Fibroblast of pulmonary artery (primary cell): ENCODE results near the gene MAGT1.

Experiments
- DNase-seq: peaks from one replicate; pipeline ENCODE4 v3.0.0-alpha.2; 2010; ENCODE audit warnings: low read depth
- H3K4me3 ChIP-seq: replicated peaks from 2 replicates; pipeline ENCODE4 v1.5.1; 2011; ENCODE audit warnings: low read depth, mild to moderate bottlenecking, control low read depth, low read length, moderate library complexity
- CTCF ChIP-seq: IDR thresholded peaks from 2 replicates; pipeline ENCODE4 v1.5.1; 2011; ENCODE audit warnings: mild to moderate bottlenecking, control low read depth, low read length, inconsistent platforms; ENCODE audit errors: missing control alignments

The MAGT1 gene

DNA sequence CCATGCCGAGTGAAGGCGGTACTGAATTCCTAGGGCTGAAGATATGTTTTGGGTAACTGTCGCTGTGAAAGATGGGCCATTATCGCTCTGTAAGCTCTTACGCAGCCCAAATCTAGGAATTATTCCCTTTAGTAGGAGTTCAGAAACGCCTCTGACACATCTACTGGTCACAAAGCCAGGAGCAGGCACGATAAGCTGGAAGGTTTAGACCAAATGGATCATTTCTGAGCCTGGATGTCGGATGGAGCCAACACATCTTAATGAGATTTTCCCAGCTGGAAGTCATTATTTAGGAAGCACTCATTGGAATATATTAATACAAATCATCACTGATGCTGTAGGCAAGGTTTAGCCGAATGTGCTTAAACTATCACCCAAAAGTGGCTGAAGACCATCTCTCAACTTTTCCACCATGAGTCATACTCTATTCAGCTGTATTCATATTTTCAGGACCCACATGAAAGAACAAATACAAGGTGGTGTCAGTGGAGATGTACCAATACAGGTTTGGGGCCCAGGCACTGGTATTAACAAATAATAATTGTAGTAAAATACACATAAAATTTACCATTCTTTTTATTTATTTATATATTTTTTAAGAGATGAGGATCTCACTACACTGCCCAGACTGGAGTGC is 75.0 kb downstream of the MAGT1 start:
- no peak for DNase-seq

GRCh38 chrX:77814210-77814609 is 81.0 kb downstream of the MAGT1 start:
- DNase-seq: no peak
- H3K4me3 ChIP-seq: no peak overlapping the region
- TF ChIP-seq CTCF: no peak

More for the DNA sequence above, 75.0 kb downstream of the MAGT1 start:
- no peak for TF ChIP-seq CTCF
- no peak overlapping the region for H3K4me3 ChIP-seq

DNA sequence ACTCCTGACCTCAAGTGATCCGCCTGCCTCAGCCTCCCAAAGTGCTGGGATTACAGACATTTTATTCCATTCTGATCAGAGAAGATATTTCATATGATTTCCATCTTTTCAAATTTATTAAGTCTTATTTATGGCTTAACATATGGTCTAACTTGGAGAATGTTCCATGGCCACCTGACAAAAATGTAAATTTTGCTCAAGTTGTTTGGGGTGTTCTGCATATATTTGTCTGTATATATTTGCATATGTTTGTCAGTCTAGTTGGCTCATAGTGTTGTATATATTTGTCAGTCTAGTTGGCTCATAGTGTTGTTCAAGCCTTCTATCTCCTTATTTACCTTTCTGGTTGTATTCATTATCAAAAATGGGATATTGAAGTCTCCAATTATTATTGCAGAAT is 93.0 kb downstream of the MAGT1 start:
- TF ChIP-seq CTCF: no peak
- no peak for DNase-seq
- H3K4me3 ChIP-seq: no peak overlapping the region

DNA sequence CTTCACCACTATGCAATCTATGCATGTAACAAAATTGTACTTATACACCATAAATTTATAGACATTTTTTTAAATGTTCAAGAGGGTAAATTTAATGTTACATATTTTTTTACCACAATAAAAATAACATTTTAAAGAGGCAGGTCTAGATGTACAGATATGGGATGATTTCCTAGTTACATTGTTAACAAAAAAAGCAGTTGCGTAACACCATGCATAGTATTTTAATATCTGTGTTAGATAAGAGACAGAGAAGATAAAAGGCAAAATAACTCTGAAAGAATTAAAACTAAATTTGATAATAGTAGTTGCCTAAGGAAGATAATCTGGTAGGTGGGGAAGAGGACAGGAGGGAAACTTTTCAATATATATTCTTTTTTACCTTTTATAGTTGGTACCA is 100.1 kb downstream of the MAGT1 start:
- TF ChIP-seq CTCF: no peak
- no peak overlapping the region for H3K4me3 ChIP-seq
- no peak for DNase-seq

GRCh38 chrX:77793946-77794345 is 101.3 kb downstream of the MAGT1 start:
- H3K4me3 ChIP-seq: no peak overlapping the region
- TF ChIP-seq CTCF: no peak
- DNase-seq: no peak

DNA sequence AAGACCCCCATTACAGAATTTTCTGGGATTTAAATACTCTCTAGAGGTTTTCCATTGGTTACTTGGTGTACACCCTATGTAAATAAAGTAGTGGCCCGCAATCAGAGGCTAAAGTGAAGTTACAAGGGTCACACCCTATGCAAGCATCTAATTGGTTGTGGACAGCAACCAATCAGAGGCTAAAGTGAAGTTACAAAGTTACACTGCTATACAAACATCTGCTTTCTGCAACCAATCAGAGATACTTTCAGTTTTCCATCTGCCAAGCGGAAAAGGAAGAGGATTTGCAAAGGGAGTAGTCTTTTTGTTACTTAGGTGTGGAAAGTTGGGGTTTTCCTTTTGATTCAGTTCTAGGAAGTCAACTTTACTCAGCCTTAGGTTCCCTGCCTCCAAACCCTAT is 107.2 kb downstream of the MAGT1 start:
- H3K4me3 ChIP-seq: no peak overlapping the region
- no peak for TF ChIP-seq CTCF
- DNase-seq: no peak

- TF ChIP-seq CTCF: no peak
- DNase-seq: no peak
- peak overlapping the region; percentile 73 for H3K4me3 ChIP-seq
Measured at GRCh38 chrX:77786365-77786680, 108.9 kb downstream of the MAGT1 start.
